Thyroid gland (tissue), 4 donors: Measurements from ENCODE around the gene PFKM. TPM values are rescaled to one million over a fixed set of nuclear protein-coding genes. Genes with fewer than 3 reads are reported as not detected.
"Not testable (repeated sequence)": the region's sequence is repeated elsewhere in the genome, so short reads cannot be mapped to it uniquely, and the experiment has no call there.

Experiments
- DNase-seq, 2 donors: peaks; one replicate each; pipeline ENCODE4 v3.0.0-alpha.2; 2019
- H3K27ac ChIP-seq, 3 donors: fragments of 200-600 bp; sonication (generic); 1 replicate in 2 of 3; 2 replicates in 1 of 3; pipeline ENCODE4 v1.5.1; 2016 to 2019; ENCODE audit warnings: mild to moderate bottlenecking in 1 of 3, moderate library complexity in 1 of 3
- H3K27me3 ChIP-seq: fragments of 200-600 bp; sonication (generic); one replicate; pipeline ENCODE4 v1.5.1; 2019
- H3K36me3 ChIP-seq, 2 donors: fragments of 200-600 bp; sonication (generic); one replicate each; pipeline ENCODE4 v1.5.1; 2016 to 2019
- H3K4me1 ChIP-seq, 2 donors: fragments of 200-600 bp; sonication (generic); one replicate each; pipeline ENCODE4 v1.5.1; 2017 to 2019
- H3K4me3 ChIP-seq, 3 donors: fragments of 200-600 bp; sonication (generic); replicated peaks in 1 of 3; 1 replicate in 2 of 3; 2 replicates in 1 of 3; pipeline ENCODE4 v1.5.1; 2016; ENCODE audit warnings: mild to moderate bottlenecking in 1 of 3
- H3K9me3 ChIP-seq: fragments of 200-600 bp; sonication (generic); one replicate; pipeline ENCODE4 v1.5.1; 2017
- POLR2A ChIP-seq, 2 donors: fragments of 450-650 bp; IDR thresholded peaks; one replicate each; pipeline ENCODE4 v1.6.1; 2017; ENCODE audit warnings: antibody characterized with exemption in 2 of 2, mild to moderate bottlenecking in 2 of 2, moderate library complexity in 1 of 2
- WGBS, 2 donors: methylation state at CpG; one replicate each; pipeline ENCODE4 v1.1.5; 2017; 5-methylcytosine and 5-hydroxymethylcytosine counted together
- intact Hi-C: fragments of 100-400 bp; cut with DNase I; formaldehyde crosslinking; loops from one replicate; pipeline ENCODE4 v1.15.1; 2023
- total RNA-seq, 4 donors: library from RNA; depleted of rRNA; stranded (reverse); fragments of >200 nt; gene quantifications; one replicate each; pipeline ENCODE4 v1.2.3, GENCODE V29; 2016
- TF ChIP-seq, protein P1 (sequence below), 6 experiments: fragments of 200-600 bp in 3 of 6; fragments of 450-650 bp in 3 of 6; sonication (generic) in 3 of 6; IDR thresholded peaks; one replicate each; pipeline ENCODE4 v1.5.1; 2016 to 2019; ENCODE audit warnings: antibody characterized with exemption in 6 of 6, mild to moderate bottlenecking in 2 of 6, inconsistent platforms in 1 of 6, moderate library complexity in 1 of 6

Gene PFKM
- total RNA-seq, 4 donors from 2014 or later, result 36.1 to 66.7 (median 49.2) TPM

DNA sequence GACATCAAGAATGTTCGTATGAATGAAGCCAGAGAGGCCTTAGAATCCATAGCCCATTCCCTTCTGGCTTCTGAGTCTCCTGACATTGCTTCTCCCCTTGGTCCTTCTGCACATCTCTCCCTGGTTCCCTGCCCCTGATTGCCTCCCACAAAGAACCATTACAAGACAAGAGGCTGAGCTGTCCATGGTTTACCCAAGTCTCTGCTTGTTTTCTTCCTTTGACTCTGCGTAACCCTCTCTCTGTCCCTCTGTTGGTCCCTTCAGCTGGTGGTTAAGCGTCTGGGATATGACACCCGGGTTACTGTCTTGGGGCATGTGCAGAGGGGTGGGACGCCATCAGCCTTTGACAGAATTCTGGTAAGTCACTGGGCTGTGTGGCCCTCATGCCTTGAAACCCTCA is 15.9 kb downstream of the PFKM start:
- Histone ChIP-seq H3K27ac (no peak overlapping the region), H3K36me3 (peaks cover 36 to 72% of the 10 kb centered on the region in 2 donors), H3K9me3 (no peaks in the 10 kb centered on the region), H3K4me1 (no peaks in the 10 kb centered on the region), H3K27me3 (no peaks in the 10 kb centered on the region), H3K4me3 (no peak overlapping the region)
- intact Hi-C loops, result no loop called here
- no peak for DNase-seq
- TF ChIP-seq, protein P1, sequence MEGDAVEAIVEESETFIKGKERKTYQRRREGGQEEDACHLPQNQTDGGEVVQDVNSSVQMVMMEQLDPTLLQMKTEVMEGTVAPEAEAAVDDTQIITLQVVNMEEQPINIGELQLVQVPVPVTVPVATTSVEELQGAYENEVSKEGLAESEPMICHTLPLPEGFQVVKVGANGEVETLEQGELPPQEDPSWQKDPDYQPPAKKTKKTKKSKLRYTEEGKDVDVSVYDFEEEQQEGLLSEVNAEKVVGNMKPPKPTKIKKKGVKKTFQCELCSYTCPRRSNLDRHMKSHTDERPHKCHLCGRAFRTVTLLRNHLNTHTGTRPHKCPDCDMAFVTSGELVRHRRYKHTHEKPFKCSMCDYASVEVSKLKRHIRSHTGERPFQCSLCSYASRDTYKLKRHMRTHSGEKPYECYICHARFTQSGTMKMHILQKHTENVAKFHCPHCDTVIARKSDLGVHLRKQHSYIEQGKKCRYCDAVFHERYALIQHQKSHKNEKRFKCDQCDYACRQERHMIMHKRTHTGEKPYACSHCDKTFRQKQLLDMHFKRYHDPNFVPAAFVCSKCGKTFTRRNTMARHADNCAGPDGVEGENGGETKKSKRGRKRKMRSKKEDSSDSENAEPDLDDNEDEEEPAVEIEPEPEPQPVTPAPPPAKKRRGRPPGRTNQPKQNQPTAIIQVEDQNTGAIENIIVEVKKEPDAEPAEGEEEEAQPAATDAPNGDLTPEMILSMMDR (IDR thresholded peaks at IDR 0.05), result no peak
- TF ChIP-seq POLR2A (IDR thresholded peaks at IDR 0.05), result no peak
- 93 to 96% methylated on average over 5 of the region's 5 CpGs for WGBS, 2 donors

DNA sequence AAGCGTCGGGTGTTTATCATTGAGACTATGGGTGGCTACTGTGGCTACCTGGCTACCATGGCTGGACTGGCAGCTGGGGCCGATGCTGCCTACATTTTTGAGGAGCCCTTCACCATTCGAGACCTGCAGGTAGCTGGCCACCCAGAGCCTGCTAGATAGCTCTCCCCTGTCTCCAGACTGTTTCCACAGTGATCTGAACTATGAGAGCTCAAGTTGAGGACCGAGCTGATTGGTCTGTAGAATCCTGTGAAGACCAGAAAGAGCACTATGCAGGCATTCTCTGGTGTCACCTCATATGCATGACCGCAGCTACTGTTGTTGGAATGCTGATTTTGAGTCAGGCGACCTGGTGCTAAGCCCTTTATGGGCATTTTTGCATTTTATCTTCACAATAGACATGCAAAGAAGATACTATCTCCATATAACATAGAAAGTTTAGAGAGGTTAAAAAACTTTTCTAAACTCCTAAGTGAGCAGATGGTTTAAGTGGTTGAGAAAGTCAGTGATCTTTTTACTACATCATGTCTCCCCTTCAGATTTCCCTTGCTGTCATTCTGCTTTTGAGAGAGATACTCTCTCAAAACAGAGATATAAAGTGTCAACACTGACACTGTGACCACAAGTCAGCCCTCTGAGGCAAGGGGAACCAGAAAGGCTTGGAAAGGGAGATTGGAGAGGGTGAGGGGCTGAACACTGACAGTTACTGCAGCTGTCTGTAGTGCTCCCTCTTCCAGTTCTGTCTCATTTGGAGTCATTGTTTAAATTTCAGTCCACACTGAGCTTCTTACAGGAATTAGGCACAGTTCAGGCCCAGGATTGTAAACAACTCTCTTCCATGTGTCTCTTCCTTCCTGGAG is 23.9 kb downstream of the PFKM start:
- Histone ChIP-seq H3K27me3 (no peaks in the 10 kb centered on the region), H3K27ac (no peak overlapping the region), H3K9me3 (no peaks in the 10 kb centered on the region), H3K4me1 (no peaks in the 10 kb centered on the region), H3K4me3 (no peak overlapping the region), H3K36me3 (peaks cover 7 to 73% of the 10 kb centered on the region in 2 donors)
- 85 to 91% methylated on average over 7 of the region's 7 CpGs for WGBS, 2 donors
- TF ChIP-seq, protein P1 (IDR thresholded peaks at IDR 0.05), result no peak
- TF ChIP-seq POLR2A (IDR thresholded peaks at IDR 0.05), result no peak
- intact Hi-C loops, result no loop called here
- no peak for DNase-seq

DNA sequence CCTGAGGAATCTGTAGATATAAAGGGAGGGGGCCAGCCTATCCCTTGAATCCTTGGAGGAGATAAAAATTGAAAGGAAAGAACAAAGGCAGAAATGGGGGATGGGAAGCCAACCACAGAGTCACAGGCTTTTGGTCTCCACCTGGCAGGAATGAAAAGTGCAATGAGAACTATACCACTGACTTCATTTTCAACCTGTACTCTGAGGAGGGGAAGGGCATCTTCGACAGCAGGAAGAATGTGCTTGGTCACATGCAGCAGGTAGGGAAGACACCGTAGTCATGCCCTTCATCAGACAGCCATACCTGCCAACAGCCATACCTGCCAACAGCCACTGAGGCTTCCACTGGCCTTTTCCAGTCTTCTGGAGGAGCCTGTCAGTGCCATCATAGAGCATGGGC is 24.7 kb downstream of the PFKM start:
- no peaks in the 10 kb centered on the region for H3K4me1 ChIP-seq
- DNase-seq, result no peak
- intact Hi-C loops, result no loop called here
- WGBS, 2 donors, result 76 to 100% methylated on average over 2 of the region's 2 CpGs
- no peak overlapping the region for H3K27ac ChIP-seq
- TF ChIP-seq, protein P1 (IDR thresholded peaks at IDR 0.05), result no peak
- no peak for TF ChIP-seq POLR2A (IDR thresholded peaks at IDR 0.05)
- H3K36me3 ChIP-seq, result peaks cover 13 to 70% of the 10 kb centered on the region in 2 donors
- H3K27me3 ChIP-seq, result no peaks in the 10 kb centered on the region
- no peak overlapping the region for H3K4me3 ChIP-seq
- H3K9me3 ChIP-seq, result no peaks in the 10 kb centered on the region

DNA sequence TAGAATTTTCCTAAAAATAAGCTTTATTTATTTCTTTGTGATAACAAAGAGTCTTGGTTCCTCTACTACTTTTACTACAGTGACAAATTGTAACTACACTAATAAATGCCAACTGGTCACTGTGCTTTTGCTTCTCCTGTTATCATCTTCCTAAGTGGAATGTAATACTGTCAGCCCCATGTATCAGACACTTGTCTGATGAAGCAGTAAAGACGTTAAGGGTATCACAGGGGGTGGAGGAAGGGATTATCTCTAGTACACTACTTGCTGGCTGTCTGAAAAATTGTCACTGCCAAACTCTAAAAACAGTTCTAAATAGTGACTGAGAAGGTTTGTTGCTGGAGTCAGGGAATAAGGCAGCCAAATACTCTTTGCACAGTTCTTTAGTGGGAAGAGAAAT is 26.8 kb downstream of the PFKM start:
- H3K9me3 ChIP-seq, result no peaks in the 10 kb centered on the region
- no peaks in the 10 kb centered on the region for H3K4me1 ChIP-seq
- TF ChIP-seq, protein P1 (IDR thresholded peaks at IDR 0.05), result no peak
- no peak for TF ChIP-seq POLR2A (IDR thresholded peaks at IDR 0.05)
- H3K27me3 ChIP-seq, result no peaks in the 10 kb centered on the region
- H3K27ac ChIP-seq, result no peak overlapping the region
- intact Hi-C loops, result no loop called here
- WGBS, 2 donors, result 73 to 78% methylated on average over 1 of the region's 1 CpG
- H3K36me3 ChIP-seq, result peaks cover 28 to 71% of the 10 kb centered on the region in 2 donors
- H3K4me3 ChIP-seq, result no peak overlapping the region
- no peak for DNase-seq

DNA sequence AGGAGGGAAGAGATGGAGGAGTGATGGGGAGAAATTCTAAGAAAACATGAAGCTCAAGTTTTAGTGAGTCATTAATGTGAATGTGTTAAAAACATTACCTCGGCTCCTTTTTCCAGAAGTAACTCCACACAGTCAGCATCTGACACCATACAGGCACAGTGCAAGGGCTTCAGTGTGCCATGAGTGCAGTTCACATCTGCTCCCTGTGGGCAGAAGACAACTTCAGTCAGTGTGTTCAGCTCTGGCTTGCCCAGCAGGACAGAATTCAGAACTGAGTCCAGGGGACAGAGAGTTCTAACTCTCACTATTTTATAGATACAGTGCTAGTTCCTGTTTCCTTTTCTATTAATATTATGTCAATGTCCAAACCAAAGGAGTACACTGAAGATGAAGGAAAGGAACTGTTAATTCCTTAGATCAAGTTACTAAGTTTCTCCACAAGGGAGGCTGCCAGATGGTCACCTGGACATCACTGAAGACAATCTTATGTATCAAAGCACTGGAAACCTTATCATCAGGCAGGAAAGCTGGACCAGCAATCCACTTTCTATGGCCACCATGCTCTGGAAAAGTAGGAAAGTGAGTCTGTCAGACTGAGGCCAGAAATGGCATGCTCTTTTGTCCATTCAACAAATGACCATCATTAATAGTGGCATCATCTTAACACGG is 32.1 kb downstream of the PFKM start:
- Histone ChIP-seq H3K4me3 (no peak overlapping the region), H3K36me3 (peaks cover 38 to 43% of the 10 kb centered on the region in 2 donors), H3K27me3 (no peaks in the 10 kb centered on the region), H3K27ac (no peak overlapping the region), H3K9me3 (no peaks in the 10 kb centered on the region), H3K4me1 (peaks cover 4 to 6% of the 10 kb centered on the region in 2 donors)
- no peak for DNase-seq
- intact Hi-C loops, result loop anchor here (10.0 kb wide), 1 partner anchor 436 kb away; no protein-coding TSS in a partner anchor
- 75 to 92% methylated on average over 2 of the region's 2 CpGs for WGBS, 2 donors
- TF ChIP-seq, protein P1 (IDR thresholded peaks at IDR 0.05), result no peak
- no peak for TF ChIP-seq POLR2A (IDR thresholded peaks at IDR 0.05)

DNA sequence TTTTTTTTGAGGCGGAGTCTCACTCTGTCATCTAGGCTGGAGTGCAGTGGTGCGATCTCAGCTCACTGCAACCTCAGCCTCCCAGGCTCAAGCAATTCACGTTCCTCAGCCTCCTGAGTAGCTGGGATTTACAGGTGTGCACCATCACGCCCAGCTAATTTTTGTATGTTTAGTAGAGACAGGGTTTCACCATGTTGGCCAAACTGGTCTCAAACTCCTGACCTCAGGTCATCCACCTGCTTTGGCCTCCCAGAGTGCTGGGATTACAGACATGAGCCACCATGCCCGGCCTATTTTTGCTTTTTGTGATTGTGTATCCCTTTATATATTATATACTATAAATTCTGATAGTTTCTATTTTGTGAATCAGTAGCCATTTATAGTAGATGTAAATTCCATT is 36.6 kb downstream of the PFKM start:
- not testable (repeated sequence) for H3K27ac ChIP-seq, H3K4me1 ChIP-seq, H3K4me3 ChIP-seq, H3K9me3 ChIP-seq, H3K27me3 ChIP-seq, DNase-seq
- peaks cover 10 to 12% of the 10 kb centered on the region in 2 donors for H3K36me3 ChIP-seq
- intact Hi-C loops, result loop anchor here (10.0 kb wide), 1 partner anchor 441 kb away; no protein-coding TSS in a partner anchor
- WGBS, 2 donors, result 96 to 99% methylated on average over 5 of the region's 5 CpGs
